BE2C (cell line): Measurements from ENCODE around the gene RAB23.

Source experiments
- DNase-seq: peaks from one replicate; pipeline ENCODE4 v3.0.0-alpha.2; 2020
- H3K27me3 ChIP-seq: fragments of 250-450 bp; sonication (Bioruptor Pico); 2 replicates; pipeline ENCODE4 v1.5.1; 2020; ENCODE audit warnings: mild to moderate bottlenecking
- H3K36me3 ChIP-seq: fragments of 250-450 bp; sonication (Bioruptor Pico); 2 replicates; pipeline ENCODE4 v1.5.1; 2020; ENCODE audit warnings: mild to moderate bottlenecking
- H3K4me1 ChIP-seq: fragments of 250-450 bp; sonication (Bioruptor Pico); 2 replicates; pipeline ENCODE4 v1.5.1; 2020
- H3K4me3 ChIP-seq: 2 replicates; pipeline ENCODE4 v1.5.1; 2011; ENCODE audit warnings: low read depth, low read length
- H3K9me3 ChIP-seq: fragments of 250-450 bp; sonication (Bioruptor Pico); 2 replicates; pipeline ENCODE4 v1.5.1; 2020
- TF ChIP-seq, protein P1 (sequence below): IDR thresholded peaks from 2 replicates; pipeline ENCODE4 v1.5.1; 2012; ENCODE audit warnings: mild to moderate bottlenecking, low read depth, low read length

Gene RAB23

DNA sequence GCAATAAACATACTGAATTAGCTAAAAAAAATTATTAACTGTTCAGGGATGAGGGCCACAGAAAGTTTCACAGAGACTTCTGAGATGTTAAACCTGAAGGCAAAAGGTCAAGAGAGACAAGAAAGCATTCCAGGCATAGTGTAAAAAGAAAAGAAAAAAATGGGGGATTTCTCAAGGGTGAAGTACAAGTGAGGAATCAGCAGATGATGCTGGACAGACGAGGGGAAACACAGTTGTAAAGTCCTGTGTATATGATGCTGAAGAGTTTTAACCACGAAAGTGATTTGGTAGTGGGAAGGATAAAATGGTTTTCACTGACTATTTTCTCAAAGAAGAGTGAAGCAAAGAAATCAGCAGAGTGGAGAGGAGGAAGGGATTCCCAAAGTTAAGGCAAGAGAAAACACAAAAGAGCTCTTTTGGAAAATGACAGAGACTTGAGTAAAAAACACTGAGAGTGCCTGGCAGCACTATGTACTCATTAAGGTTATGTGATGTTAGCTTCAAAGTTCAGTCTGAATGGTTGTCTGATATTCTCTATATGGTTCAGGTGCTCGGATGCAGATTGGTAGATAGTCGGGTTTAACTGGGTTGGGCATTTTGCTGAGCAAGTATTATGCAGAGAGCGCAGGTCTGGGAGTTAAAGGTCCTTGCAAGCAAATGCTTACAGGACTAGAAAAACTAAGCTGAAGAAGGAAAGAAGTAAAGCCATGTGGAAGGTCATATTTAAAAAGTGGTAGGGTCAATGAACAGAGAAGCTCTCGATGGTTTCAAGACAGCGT is 16.4 kb downstream of the RAB23 start:
- Histone ChIP-seq H3K9me3 (no peaks in the 10 kb centered on the region), H3K4me1 (no peaks in the 10 kb centered on the region), H3K36me3 (no peaks in the 10 kb centered on the region; the same call in 1 of the 2 replicates), H3K4me3 (no peak overlapping the region), H3K27me3 (no peaks in the 10 kb centered on the region)
- DNase-seq, result no peak
- TF ChIP-seq, protein P1, sequence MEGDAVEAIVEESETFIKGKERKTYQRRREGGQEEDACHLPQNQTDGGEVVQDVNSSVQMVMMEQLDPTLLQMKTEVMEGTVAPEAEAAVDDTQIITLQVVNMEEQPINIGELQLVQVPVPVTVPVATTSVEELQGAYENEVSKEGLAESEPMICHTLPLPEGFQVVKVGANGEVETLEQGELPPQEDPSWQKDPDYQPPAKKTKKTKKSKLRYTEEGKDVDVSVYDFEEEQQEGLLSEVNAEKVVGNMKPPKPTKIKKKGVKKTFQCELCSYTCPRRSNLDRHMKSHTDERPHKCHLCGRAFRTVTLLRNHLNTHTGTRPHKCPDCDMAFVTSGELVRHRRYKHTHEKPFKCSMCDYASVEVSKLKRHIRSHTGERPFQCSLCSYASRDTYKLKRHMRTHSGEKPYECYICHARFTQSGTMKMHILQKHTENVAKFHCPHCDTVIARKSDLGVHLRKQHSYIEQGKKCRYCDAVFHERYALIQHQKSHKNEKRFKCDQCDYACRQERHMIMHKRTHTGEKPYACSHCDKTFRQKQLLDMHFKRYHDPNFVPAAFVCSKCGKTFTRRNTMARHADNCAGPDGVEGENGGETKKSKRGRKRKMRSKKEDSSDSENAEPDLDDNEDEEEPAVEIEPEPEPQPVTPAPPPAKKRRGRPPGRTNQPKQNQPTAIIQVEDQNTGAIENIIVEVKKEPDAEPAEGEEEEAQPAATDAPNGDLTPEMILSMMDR, result no peak

DNA sequence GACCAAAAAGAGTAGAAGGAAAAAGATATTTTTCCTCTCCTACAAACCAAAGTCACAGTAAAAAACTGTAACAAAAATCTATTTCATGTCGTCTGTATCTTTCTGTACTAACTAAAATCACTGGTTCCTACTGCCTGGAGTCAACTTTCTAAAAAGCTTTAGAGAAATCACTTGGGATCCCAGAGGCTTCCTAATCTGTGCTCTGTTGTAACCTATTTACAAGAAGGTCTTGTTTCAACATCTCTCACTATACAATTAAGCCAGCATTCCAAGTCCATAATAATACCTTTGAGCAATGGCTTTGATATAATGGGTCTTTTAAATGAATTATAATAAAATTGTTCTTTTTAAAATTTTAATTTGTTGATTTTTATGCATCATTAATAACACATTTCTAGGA is 20.4 kb downstream of the RAB23 start:
- H3K36me3 ChIP-seq, result no peaks in the 10 kb centered on the region
- TF ChIP-seq, protein P1, result no peak

GRCh38 chr6:57198926-57199636 is 23.0 kb downstream of the RAB23 start:
- no peaks in the 10 kb centered on the region for H3K36me3 ChIP-seq
- H3K27me3 ChIP-seq, result no peaks in the 10 kb centered on the region
- no peak overlapping the region for H3K4me3 ChIP-seq
- H3K9me3 ChIP-seq, result no peaks in the 10 kb centered on the region
- DNase-seq, result no peak
- H3K4me1 ChIP-seq, result no peaks in the 10 kb centered on the region
- TF ChIP-seq, protein P1, result no peak

More for the DNA sequence above, 20.4 kb downstream of the RAB23 start:
- H3K4me3 ChIP-seq, result no peak overlapping the region
- H3K9me3 ChIP-seq, result no peaks in the 10 kb centered on the region
- no peak for DNase-seq
- H3K27me3 ChIP-seq, result no peaks in the 10 kb centered on the region
- H3K4me1 ChIP-seq, result no peaks in the 10 kb centered on the region

DNA sequence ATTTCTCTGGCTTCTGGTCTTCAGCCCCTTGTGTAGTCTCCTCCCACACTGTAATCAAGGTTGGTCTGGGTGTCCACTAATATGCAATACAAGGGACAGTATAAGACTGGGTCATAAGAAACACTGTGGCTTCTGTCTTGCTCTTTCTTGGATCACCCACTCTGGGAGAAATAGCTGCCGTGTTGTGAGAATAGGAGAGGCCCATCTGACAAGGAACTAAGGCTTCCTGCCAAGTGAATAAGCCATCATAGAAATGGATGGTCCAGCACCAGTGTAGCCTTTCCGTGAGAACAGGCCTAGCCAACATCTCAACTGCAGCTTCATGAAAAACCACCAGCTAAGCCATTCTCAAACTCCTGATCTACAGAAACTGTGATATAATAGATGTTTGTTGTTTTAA is 26.6 kb downstream of the RAB23 start:
- TF ChIP-seq, protein P1, result no peak
- peaks cover 22% of the 10 kb centered on the region for H3K36me3 ChIP-seq
- no peak overlapping the region for H3K4me3 ChIP-seq
- no peaks in the 10 kb centered on the region for H3K27me3 ChIP-seq
- H3K9me3 ChIP-seq, result no peaks in the 10 kb centered on the region
- no peak for DNase-seq
- H3K4me1 ChIP-seq, result no peaks in the 10 kb centered on the region

- no peaks in the 10 kb centered on the region for H3K27me3 ChIP-seq
- peaks cover 29% of the 10 kb centered on the region for H3K36me3 ChIP-seq
- H3K4me1 ChIP-seq, result no peaks in the 10 kb centered on the region
- TF ChIP-seq, protein P1, result no peak
- no peak overlapping the region for H3K4me3 ChIP-seq
- no peaks in the 10 kb centered on the region for H3K9me3 ChIP-seq
- DNase-seq, result no peak
Measured at GRCh38 chr6:57193177-57193576, 28.9 kb downstream of the RAB23 start.

DNA sequence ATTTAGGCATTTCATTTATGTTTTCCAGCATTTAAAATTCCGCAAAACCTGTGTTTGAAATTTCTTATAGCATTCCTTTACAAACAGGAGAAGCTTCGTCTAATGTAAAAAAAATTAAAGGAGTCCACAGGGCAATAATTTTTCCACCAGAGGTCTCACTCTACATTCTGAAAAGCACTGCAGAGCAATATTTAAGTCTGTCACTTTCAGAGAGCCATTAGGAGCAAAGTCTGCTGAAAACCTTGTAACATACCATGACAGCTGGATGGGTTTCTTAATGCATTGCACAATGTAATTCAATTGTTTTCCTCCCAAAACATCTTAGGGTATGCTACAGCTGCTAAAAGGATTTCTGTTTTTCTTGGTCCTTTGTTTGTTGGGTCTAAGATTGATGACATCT is 32.0 kb downstream of the RAB23 start:
- H3K36me3 ChIP-seq, result peaks cover 29% of the 10 kb centered on the region
- H3K9me3 ChIP-seq, result no peaks in the 10 kb centered on the region
- no peaks in the 10 kb centered on the region for H3K27me3 ChIP-seq
- no peak for DNase-seq
- no peak overlapping the region for H3K4me3 ChIP-seq
- TF ChIP-seq, protein P1, result peak; percentile 24; the same call in 1 of the 2 replicates
- no peaks in the 10 kb centered on the region for H3K4me1 ChIP-seq
